Measurements from ENCODE around the gene LIN28A.
A peak's percentile ranks its signal among the peaks of the same experiment; 100 is the strongest.

Gene LIN28A, protein sequence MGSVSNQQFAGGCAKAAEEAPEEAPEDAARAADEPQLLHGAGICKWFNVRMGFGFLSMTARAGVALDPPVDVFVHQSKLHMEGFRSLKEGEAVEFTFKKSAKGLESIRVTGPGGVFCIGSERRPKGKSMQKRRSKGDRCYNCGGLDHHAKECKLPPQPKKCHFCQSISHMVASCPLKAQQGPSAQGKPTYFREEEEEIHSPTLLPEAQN

DNA sequence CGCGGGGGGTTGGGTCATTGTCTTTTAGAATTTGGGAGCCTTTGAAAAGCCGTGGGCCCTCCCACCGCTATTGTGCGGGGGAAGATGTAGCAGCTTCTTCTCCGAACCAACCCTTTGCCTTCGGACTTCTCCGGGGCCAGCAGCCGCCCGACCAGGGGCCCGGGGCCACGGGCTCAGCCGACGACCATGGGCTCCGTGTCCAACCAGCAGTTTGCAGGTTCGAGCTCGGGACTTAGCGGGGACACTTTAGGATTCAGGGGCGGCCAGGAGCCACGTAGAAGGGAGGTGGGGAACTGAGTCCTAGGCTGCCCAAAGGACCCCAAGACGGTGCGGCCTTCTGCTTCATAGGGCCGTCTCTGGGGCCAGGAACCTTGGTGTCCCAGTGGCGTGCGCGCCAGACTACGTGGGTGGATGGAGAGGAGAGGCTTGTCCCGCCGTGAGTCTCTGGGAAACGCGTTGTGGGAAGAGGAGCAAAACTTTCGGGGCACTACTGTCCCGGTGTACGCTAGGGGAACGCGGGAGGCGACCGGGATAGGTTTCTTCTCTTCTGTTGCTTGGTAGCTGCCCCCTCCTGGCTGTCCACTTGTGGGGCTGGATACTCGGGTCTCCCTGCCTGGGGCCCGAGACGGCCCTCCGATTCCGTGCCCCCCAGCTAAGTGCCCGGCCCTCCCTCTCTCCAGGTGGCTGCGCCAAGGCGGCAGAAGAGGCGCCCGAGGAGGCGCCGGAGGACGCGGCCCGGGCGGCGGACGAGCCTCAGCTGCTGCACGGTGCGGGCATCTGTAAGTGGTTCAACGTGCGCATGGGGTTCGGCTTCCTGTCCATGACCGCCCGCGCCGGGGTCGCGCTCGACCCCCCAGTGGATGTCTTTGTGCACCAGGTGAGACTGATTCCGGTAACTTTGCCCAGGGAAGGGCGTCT lies at the start of gene LIN28A:
Gene LIN28A (plus strand): TSS at position 112 of the 918 bp plus-strand sequence. CDS start 75 bp downstream, at position 187.
- CTCF ChIA-PET = no interaction called here
- no peak for TF ChIP-seq SUZ12 (IDR thresholded peaks at IDR 0.05)
- TF ChIP-seq L3MBTL2 (conservative IDR thresholded peaks at IDR 0.05) = no peak
- TF ChIP-seq ELF4 (IDR thresholded peaks at IDR 0.05) = no peak
- TF ChIP-seq SP1 (IDR thresholded peaks at IDR 0.05) = no peak
- no peak for TF ChIP-seq NFRKB (IDR thresholded peaks at IDR 0.05)
- TF ChIP-seq, protein P1, sequence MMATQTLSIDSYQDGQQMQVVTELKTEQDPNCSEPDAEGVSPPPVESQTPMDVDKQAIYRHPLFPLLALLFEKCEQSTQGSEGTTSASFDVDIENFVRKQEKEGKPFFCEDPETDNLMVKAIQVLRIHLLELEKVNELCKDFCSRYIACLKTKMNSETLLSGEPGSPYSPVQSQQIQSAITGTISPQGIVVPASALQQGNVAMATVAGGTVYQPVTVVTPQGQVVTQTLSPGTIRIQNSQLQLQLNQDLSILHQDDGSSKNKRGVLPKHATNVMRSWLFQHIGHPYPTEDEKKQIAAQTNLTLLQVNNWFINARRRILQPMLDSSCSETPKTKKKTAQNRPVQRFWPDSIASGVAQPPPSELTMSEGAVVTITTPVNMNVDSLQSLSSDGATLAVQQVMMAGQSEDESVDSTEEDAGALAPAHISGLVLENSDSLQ (IDR thresholded peaks at IDR 0.05) = no peak
- TF ChIP-seq FOXK2 (IDR thresholded peaks at IDR 0.05) = no peak
- TF ChIP-seq FOXA1 (IDR thresholded peaks at IDR 0.05) = no peak
- TF ChIP-seq ARNT (IDR thresholded peaks at IDR 0.05) = no peak
- TF ChIP-seq LEF1 (IDR thresholded peaks at IDR 0.05; ENCODE audit: borderline replicate concordance) = no peak
- no peak for TF ChIP-seq FOXM1 (IDR thresholded peaks at IDR 0.05; ENCODE audit: borderline replicate concordance)
- DNase-seq (ENCODE audit: extremely low spot score) = no peak
- POLR2A ChIA-PET = no interaction called here

DNA sequence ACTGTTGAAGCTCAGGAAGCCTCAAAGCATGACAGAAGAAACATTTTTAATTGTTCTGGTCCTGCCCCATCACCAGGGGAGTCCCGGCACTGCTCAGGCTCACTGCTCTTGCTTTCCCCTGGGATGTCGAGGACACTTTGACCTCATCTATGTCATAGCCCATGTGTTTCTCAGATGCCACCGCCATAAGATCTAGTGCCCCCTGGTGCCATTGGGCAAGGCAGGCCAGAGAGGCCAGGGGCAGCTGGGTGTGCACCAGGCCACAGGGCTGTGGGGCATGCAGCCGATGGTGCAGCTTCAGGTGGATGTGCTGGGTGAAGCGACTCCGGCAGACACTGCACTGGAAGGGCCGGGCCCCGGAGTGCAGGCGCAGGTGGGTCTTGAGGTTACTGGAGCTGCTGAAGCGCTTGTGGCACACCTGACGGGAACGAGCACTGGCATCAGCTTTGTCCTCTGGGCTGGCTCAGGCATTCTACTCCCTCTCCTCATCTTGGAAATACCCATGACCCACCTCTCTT lies 49.0 kb upstream of the LIN28A start:
- ChIA-PET POLR2A (no interaction called here), CTCF (no interaction called here)
- DNase-seq (ENCODE audit: extremely low spot score) = no peak
- TF ChIP-seq CTBP1 (IDR thresholded peaks at IDR 0.05; ENCODE audit: borderline replicate concordance) = no peak
- TF ChIP-seq ARNT (IDR thresholded peaks at IDR 0.05) = no peak
- TF ChIP-seq L3MBTL2 (conservative IDR thresholded peaks at IDR 0.05) = no peak
- no peak for TF ChIP-seq NFRKB (IDR thresholded peaks at IDR 0.05)
- TF ChIP-seq SP1 (IDR thresholded peaks at IDR 0.05) = no peak
- no peak for TF ChIP-seq LEF1 (IDR thresholded peaks at IDR 0.05; ENCODE audit: borderline replicate concordance)
- TF ChIP-seq ZNF384 (IDR thresholded peaks at IDR 0.05) = no peak
- TF ChIP-seq SUZ12 (IDR thresholded peaks at IDR 0.05) = no peak
- TF ChIP-seq, protein P1 (IDR thresholded peaks at IDR 0.05) = no peak
- no peak for TF ChIP-seq FOXA1 (IDR thresholded peaks at IDR 0.05)
- TF ChIP-seq FOXK2 (IDR thresholded peaks at IDR 0.05) = no peak
- TF ChIP-seq HDGF (IDR thresholded peaks at IDR 0.05; ENCODE audit: borderline replicate concordance) = no peak
- TF ChIP-seq BHLHE40 (IDR thresholded peaks at IDR 0.05; ENCODE audit: borderline replicate concordance) = no peak
- TF ChIP-seq ELF4 (IDR thresholded peaks at IDR 0.05) = no peak

DNA sequence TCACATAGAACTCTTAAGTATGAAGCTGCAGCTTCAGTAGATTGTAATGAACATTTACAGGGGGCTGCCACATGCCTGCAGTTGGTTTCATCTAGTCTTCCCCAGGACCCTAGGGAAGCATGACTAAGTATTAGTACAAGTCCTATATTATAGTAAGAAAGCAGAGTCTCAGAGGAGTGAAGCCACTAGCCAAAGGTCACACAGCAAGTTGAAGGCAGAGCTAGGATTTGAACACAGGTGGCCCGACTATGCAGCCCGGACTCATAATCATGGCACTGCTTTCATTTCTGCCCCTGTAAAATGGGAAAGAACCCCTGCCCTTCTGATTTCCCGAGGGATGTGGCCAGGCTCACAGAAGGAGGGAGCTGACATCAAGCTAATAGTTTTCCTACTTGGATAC lies 48.3 kb upstream of the LIN28A start:
- ChIA-PET CTCF (interaction anchor here (0.6 to 1.4 kb wide), 2 partner anchors 9 to 24 kb away, joined by 3 read pairs; no protein-coding TSS in a partner anchor), POLR2A (interaction anchor here (1.0 kb wide), 1 partner anchor 16 kb away, joined by 3 read pairs; no protein-coding TSS in a partner anchor)
- no peak for TF ChIP-seq ARNT (IDR thresholded peaks at IDR 0.05)
- TF ChIP-seq HDGF (IDR thresholded peaks at IDR 0.05; ENCODE audit: borderline replicate concordance) = no peak
- TF ChIP-seq NFRKB (IDR thresholded peaks at IDR 0.05) = no peak
- TF ChIP-seq SUZ12 (IDR thresholded peaks at IDR 0.05) = no peak
- TF ChIP-seq ELF4 (IDR thresholded peaks at IDR 0.05) = no peak
- no peak for TF ChIP-seq FOXK2 (IDR thresholded peaks at IDR 0.05)
- no peak for TF ChIP-seq ZNF384 (IDR thresholded peaks at IDR 0.05)
- DNase-seq (ENCODE audit: extremely low spot score) = no peak

DNA sequence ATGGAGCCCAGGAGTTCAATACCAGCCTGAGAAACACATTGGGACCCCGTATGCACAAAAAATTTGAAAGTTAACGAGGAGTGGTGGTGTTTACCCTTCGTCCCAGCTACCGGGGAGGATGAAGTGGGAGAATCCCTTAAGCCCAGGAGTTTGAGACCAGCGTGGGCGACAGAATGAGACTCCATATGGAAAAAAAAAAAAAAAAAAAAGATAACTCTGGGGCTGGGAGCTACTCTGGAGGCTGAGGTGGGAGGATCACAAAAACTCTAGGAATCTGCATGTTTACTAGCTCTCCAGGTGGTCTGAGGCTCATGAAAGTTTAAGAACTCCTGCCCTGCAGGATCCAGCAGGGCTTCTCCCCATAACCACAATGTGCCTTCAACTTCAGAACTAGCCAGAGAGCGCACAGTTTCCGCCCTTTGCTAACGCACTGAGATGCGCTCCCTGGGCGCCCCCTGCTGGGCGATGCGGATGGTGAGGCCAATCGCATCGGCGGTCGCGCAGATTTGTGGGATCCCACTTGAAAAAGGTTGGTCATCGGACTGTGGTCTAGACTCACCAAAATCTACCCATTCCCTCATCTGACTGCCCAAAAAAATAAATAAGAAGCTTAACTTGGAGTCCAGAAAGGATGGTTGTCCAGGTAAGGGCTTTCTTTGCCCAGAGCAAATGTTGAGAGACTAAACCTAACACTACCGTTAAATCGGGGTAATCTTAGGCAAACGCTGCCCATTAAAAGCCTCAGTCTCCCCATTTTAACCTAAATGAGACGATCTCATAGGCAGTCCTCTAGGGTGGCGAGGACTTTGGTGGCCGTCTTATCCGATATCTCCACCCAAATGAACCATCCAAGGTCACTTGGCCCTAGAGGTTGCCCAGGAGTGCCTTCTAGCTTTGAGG lies 46.8 kb upstream of the LIN28A start:
- POLR2A ChIA-PET = no interaction called here
- peak; percentile 83 for DNase-seq (ENCODE audit: extremely low spot score)
- CTCF ChIA-PET = interaction anchor here (0.6 to 2.3 kb wide), 15 partner anchors 7 to 1611 kb away, joined by 3 to 14 read pairs (median 3); partner anchors contain the start of gene SH3BGRL3
- TF ChIP-seq LEF1 (IDR thresholded peaks at IDR 0.05; ENCODE audit: borderline replicate concordance) = no peak
- TF ChIP-seq ZNF384 (IDR thresholded peaks at IDR 0.05) = 0 out of 2 replicates have a peak, but pooled peaks have one; percentile 26

DNA sequence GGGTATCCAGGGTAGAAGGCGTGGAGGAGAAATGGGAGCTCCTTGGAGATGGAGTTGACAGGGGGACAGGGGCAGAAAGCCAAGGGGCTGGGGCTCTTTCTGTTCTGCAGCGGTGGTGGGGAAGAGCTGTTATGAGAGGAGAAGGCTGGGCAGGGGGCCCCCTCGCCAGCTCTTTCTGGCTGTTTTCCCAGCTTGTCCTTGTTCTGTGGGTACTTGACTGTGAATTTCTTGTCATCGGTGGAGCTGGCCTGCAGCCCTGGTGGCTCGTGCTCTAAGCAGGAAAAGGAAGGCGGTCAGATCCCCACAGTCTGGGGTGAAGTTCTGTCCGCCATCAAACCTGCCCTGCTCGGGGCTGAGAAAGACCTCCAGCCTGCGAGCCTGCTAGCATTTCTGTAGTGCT lies 45.7 kb upstream of the LIN28A start:
- CTCF ChIA-PET = interaction anchor here (1.6 to 2.3 kb wide), 3 partner anchors 9 to 80 kb away, joined by 9 to 14 read pairs (median 11); no protein-coding TSS in a partner anchor
- no peak for DNase-seq (ENCODE audit: extremely low spot score)
- POLR2A ChIA-PET = no interaction called here
- TF ChIP-seq SUZ12 (IDR thresholded peaks at IDR 0.05) (no peak), CTBP1 (IDR thresholded peaks at IDR 0.05; ENCODE audit: borderline replicate concordance) (no peak), ZNF384 (IDR thresholded peaks at IDR 0.05) (no peak), L3MBTL2 (conservative IDR thresholded peaks at IDR 0.05) (no peak), ARNT (IDR thresholded peaks at IDR 0.05) (no peak), SP1 (IDR thresholded peaks at IDR 0.05) (no peak), NFRKB (IDR thresholded peaks at IDR 0.05) (no peak), FOXA1 (IDR thresholded peaks at IDR 0.05) (no peak), ELF4 (IDR thresholded peaks at IDR 0.05) (no peak), FOXK2 (IDR thresholded peaks at IDR 0.05) (no peak)

DNA sequence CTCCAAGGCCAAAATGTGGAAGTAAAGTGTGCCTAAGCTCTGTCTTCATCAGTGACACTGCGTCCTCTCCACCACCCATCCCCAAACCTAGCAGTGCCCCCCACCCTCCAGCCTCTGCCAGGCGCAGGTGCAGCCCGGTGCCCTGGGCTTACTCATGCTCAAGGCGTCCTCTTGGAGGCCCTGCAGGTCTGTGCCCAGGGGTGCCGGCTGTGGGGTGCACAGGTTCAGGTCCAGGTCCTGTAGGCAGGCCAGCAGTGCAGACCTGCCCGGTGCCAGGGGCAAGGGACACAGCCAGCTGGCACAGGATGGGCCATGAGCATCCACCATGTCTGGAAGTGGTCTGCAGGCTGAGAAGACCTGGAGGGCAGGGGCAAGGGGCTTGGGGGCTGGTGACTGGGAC lies 43.2 kb upstream of the LIN28A start:
- no peak for TF ChIP-seq ZNF384 (IDR thresholded peaks at IDR 0.05)
- TF ChIP-seq HDGF (IDR thresholded peaks at IDR 0.05; ENCODE audit: borderline replicate concordance) = no peak
- no peak for TF ChIP-seq FOXM1 (IDR thresholded peaks at IDR 0.05; ENCODE audit: borderline replicate concordance)
- TF ChIP-seq SUZ12 (IDR thresholded peaks at IDR 0.05) = no peak
- TF ChIP-seq, protein P1 (IDR thresholded peaks at IDR 0.05) = no peak
- no peak for TF ChIP-seq LEF1 (IDR thresholded peaks at IDR 0.05; ENCODE audit: borderline replicate concordance)
- TF ChIP-seq ELF4 (IDR thresholded peaks at IDR 0.05) = no peak
- TF ChIP-seq TARDBP (IDR thresholded peaks at IDR 0.05) = no peak
- no peak for TF ChIP-seq ARNT (IDR thresholded peaks at IDR 0.05)
- TF ChIP-seq BHLHE40 (IDR thresholded peaks at IDR 0.05; ENCODE audit: borderline replicate concordance) = no peak
- TF ChIP-seq SP1 (IDR thresholded peaks at IDR 0.05) = no peak
- no peak for TF ChIP-seq FOXA1 (IDR thresholded peaks at IDR 0.05)
- no peak for TF ChIP-seq FOXK2 (IDR thresholded peaks at IDR 0.05)
- TF ChIP-seq NFRKB (IDR thresholded peaks at IDR 0.05) = no peak
- TF ChIP-seq CTBP1 (IDR thresholded peaks at IDR 0.05; ENCODE audit: borderline replicate concordance) = no peak
- no peak for TF ChIP-seq L3MBTL2 (conservative IDR thresholded peaks at IDR 0.05)
- ChIA-PET CTCF (no interaction called here), POLR2A (no interaction called here)
- no peak for DNase-seq (ENCODE audit: extremely low spot score)
